Measurements from ENCODE around the gene QSOX2.

The QSOX2 gene

DNA sequence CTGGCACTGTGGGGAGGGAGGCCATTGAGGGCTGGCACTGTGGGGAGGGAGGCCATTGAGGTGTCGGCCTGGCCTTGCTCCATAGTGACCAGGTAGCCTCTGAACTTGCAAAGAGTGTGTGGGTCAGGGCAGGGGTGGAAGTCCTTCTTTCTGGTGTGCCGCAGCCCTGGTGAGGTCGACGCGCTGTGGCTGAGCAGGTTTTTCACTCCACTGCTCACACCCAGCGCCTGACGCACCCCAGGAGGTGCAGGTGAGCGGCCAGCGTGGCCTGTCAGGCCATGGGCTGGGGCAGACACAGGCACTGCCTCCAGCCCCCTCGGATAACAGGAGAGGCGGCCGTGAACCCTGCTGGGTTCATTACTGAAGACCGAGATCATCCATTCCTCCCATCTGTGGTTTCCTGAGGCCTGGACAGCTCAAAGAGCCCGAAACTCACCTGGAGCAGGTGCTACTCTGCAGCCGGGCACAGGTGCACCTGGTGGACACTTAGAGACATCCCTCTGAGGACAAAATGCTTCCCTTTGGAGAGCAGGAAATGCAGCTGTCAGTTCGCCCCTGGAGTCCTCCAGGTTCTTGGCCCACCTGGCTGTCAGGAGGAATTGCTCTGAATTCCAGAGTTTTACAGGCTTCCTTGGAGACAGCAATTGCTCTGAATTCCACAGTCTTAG lies 73.1 kb downstream of the QSOX2 start:
- DNase-seq (ENCODE audit: low read depth), result no peak

DNA sequence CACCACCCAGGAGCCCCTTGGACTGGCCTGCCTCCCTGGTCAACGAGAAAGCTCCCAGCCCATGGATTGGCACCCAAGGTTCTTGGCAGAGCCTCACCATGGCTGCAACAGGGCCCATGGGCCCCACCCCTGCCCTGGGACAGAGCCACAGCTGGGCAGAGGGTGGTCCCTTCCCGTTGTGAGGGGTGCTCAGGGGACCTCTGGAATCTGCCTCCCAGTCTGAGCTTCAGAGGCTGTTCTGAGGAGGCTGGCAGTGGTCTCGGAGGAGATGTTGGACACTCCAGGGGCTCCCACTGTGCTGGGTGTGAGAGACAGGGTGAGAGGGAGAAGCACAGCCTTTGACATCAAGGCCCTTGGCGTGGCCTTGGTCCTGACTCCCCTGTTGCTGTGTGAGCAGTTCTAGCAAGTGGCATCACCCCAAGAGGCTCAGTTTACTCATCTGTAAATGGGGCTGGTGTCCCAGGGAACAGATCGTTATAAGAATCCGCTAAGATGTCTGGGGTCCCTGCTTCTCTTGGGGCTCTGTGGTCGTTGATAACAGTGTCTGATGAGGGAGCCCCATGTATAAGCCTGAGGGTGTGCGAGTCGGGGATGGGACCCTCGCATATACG lies 73.7 kb downstream of the QSOX2 start:
- DNase-seq (ENCODE audit: low read depth), result no peak

DNA sequence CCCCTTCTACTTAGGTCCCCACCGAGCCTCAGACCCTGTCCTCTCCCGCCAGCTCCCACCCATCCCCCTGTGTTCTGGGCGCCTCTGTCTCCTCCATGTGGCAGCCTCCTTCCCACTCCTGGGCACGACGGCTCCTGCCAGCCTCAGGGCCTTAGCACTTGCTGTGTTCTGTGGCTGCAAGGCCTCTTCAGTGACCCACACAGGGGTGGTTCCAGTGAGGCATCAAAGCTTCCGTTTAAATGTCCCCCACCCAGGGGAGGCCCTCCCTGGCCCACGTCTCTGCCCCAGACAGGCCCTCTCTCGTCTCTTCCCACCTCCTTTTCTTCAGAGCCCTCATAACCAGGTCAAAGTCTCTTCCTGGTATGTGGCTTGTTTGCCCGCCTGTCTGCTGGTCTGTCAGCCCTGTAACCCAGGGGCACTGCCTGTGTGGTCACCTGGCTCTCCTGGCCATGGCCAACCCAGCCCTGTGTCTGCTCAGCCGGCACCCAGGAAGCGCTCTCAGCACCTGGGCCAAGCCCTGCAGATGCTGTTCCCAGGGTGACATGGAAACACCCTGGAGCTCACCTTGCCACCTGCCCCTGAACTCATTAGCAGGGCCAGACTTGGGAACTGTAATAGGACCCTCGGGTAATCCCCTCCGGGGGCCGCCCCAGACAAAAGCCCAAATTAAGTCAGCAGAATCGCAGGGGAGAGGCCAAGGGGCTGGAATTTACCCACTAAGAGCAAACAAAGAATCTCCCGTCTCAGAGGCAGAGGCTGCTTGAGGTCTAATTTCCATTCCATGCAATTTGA lies 74.4 kb downstream of the QSOX2 start:
- no peak for DNase-seq (ENCODE audit: low read depth)

DNA sequence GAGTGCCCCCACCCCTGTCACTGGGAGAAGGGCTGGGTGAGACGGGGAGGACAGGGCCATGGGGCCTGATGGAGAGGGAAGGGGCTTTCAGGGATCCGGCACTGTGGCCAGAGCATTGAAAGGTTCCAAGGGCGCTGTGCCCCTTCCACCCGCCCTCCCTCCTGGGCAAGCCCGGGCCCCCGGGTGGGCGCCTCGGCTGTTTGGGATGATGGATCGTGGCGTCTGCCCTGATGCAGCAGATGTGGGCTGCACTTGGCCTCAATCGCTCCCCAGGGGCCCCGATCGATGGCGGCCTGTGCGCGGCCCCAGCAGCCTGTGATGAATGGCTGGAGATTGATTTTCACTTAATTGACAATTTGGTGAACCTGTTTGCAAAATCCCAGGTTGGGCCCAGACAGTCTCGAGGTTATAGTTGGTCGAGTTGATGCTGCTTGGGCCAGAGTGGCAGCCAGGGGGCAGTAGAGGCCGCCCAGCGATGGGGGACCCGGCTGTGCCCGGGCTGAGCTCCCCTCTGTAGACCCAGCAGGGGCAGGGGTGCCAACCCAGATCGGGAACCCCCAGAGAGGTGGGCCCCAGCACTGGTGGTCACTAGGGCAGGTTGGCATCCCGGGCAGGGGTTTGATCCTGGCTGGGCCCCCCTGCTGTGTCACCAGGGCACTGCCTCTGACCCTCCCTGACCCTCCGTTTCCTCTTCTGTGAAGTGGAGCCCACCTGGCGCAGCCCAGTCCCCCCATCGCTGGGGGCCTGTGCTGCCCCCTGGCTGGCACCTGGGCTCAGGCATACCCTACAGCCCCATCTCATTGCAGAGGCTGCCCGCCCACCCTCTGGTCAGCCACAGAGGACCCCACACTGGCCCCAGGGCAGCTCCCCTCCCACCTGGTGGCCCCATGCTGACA lies 75.4 kb downstream of the QSOX2 start:
- DNase-seq (ENCODE audit: low read depth), result peak; percentile 12

DNA sequence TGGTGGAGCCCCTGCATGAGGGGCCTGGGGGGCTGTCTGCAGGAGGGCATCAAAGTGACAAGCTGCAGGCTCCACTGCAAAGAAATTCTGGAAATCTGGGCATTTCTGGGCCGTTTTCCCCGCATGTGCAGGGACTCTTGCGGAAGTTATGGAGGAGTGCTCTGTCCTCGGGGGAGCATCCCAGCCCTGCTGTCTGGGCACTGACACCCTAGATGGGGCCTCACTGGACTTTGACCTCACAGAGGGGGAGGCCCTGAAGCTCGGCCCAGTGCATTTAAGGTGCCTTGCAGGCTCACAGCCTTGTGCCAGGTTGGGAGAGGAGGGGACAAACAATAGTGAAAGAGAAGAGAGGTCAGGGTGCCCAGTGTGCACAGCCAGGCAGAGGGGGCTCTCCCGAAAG lies 76.1 kb downstream of the QSOX2 start:
- no peak for DNase-seq (ENCODE audit: low read depth)

DNA sequence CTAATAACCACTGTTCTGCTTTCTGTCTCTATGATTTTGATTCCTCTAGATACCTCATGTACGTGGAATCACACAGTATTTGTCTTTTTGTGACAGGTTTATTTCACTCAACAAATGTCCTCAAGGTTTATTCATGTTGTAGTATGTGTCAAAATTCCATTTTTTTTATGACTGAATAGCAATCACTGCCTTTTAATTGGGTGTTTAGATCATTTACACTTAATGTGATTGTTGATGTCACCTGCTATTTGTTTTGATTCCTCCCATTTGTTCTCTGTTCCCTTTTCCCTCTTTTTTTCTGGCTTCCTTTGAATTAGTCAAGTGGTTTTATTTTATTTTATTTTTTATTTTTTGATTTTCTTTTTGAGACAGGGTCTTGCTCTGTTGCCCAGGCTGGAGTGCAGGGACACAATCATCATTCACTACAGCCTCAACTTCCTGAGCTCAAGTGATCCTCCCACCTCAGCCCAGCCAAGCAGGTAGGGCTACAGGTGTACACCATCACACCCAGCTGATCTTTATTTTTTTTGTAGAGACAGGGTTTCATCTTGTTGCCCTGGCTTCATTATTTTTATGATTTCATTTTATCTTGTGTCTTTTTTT lies 82.3 kb downstream of the QSOX2 start:
- no peak for DNase-seq (ENCODE audit: low read depth)

DNA sequence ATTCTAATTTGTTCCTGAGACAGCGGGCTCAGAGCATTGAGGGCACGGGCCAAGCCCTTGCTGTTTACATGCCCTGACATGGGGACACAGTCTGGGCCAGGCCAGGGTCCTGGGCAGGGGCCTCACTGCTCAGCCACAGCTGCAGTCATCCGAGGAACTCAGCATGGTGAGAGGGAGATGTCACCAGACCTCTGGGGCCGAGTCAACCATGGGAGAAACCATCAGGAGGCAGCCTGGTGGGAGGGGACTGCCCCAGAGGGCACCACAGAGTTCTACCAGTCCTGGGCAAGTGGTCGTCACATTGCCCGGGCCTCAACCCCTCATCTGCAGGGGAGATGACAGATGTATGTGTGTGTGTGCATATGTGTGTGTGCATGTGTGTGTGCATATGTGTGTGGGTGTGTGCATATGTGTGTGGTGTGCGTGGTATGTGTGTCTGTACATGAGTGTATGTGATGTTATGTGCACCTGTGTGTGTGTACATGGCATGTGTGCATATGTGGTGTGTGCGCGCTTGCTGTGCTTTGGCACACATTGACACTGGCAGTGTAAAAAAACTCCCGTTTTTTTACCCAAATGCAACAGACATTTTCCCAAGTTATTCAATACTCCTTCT lies 84.5 kb downstream of the QSOX2 start:
- no peak for DNase-seq (ENCODE audit: low read depth)

DNA sequence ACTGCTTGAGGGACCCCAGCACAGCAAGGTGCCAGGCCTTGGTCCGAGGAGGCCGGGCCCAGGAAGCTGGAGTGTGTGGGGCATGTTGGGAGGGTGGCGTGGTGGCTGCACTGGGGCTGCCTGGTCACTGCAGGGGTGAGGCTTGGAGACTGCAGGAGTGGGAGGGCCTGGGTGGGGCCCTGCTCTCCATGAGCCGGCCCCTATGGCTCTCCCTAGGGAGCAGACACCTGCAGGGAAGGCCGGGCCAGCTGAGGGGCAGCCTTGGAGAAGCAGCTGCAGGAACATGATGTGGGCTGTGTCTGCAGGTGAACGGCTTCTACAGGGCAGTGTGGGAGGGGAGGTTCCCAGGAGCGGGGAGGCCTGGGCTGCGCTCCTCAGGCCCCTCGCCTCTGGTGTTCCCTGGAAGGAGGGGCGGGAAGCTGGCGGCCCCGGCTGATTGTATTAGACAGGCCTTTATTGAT lies 85.2 kb downstream of the QSOX2 start:
- DNase-seq (ENCODE audit: low read depth), result no peak

DNA sequence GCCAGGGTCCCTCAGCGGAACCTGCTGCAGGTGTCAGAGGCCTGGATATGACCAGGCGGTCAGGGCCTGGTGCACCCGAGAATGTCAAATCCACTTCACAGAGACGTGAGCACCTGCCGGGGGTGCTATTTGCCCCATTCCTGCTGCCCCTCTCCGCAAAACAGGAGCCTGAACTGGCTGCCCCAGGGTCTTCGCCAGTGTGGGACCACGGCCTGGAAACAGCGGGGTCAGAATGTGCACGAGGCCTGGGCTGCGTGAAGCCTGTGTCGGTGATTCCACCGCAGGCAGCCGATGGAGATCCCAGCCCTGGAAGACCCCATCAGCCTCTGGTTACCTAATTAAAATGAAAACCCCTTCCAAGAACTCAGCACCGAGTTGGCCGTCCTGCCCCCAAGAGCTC lies 85.8 kb downstream of the QSOX2 start:
- DNase-seq (ENCODE audit: low read depth), result no peak

DNA sequence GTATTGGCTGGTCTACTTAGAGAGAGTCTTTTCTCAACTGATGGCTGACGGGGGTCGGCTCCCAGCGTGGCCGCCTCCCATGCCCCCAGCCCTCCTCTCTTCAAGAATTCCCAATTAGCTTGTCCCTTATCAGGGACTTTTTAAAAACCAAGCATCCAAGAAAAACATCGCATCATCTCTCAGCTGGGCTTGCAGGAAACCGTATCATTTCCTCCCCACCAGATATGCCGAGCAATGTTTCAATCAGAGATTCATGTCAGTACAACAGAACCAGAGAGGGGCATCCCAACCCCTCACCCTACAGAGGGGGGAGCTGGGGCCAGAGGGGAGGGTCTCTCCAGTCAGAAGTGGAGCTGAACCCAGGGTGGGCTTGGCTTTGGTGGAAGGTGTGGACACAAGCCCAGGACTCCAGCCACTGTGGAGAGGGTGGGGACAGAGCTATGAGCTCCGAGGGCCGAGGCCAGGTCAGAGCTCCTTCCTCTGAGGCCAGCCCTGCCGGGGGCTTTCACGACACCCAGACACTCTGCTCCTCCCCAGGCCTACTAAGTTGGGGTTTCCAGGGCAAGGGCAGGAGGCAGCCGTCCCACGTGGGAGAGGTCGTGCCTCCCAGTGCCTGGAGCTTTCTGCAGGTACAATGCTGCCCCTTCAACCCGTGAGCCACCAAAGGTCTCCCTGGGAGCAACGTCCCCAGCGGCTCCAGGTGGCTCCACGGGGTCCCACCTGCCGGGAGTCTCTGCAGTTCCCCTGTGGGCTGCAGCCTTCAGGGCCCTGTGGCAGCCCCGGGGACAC lies 87.9 kb downstream of the QSOX2 start:
- no peak for DNase-seq (ENCODE audit: low read depth)
